GM12873 (cell line): ENCODE data around the gene PLEKHA5.

ENCODE experiments used
- TF ChIP-seq, protein P1 (sequence below): IDR thresholded peaks from 2 replicates; pipeline ENCODE4 v1.5.1; 2012; ENCODE audit warnings: low read depth, mild to moderate bottlenecking, moderate library complexity, low read length, control low read depth; ENCODE audit not compliant: insufficient read depth; ENCODE audit errors: missing control alignments

The PLEKHA5 gene

DNA sequence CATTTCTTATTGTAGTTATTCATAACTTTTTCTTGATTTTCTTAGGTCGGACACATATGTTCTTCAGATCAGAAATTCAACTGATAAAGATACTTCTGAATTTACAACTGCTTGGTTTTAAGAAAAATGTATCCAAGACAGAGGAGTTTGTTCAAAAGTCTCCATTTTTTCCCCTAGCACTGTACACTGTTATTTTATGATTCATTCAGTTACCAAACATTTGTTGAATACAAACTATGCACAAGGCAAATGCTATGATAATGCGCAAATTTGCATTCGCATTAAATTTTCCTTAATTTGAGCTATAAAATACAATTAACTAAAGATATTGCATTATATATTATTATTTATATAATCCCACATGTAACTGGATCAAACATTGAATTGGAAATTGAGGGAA, 10.1 kb upstream of the PLEKHA5 start:
- TF ChIP-seq, protein P1, sequence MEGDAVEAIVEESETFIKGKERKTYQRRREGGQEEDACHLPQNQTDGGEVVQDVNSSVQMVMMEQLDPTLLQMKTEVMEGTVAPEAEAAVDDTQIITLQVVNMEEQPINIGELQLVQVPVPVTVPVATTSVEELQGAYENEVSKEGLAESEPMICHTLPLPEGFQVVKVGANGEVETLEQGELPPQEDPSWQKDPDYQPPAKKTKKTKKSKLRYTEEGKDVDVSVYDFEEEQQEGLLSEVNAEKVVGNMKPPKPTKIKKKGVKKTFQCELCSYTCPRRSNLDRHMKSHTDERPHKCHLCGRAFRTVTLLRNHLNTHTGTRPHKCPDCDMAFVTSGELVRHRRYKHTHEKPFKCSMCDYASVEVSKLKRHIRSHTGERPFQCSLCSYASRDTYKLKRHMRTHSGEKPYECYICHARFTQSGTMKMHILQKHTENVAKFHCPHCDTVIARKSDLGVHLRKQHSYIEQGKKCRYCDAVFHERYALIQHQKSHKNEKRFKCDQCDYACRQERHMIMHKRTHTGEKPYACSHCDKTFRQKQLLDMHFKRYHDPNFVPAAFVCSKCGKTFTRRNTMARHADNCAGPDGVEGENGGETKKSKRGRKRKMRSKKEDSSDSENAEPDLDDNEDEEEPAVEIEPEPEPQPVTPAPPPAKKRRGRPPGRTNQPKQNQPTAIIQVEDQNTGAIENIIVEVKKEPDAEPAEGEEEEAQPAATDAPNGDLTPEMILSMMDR, result no peak

DNA sequence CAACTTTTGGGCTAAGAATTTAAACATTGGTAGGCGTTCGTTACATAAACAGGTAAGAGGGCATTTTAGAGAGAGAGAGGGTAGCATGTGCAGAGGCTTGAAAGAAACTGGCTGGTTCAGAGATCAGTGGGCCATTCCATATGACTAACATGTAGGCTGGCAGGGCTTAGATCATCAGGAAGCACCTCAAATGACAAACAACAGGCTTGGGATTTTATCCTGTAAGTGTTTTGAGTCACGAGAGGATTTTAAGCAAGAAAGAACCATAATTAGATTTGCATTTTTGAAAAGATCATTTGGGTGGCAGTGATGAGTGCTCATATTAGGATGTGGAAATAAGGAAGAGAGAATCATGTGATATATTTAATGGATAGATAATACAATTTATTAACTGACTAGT, 8.7 kb upstream of the PLEKHA5 start:
- TF ChIP-seq, protein P1, result no peak

DNA sequence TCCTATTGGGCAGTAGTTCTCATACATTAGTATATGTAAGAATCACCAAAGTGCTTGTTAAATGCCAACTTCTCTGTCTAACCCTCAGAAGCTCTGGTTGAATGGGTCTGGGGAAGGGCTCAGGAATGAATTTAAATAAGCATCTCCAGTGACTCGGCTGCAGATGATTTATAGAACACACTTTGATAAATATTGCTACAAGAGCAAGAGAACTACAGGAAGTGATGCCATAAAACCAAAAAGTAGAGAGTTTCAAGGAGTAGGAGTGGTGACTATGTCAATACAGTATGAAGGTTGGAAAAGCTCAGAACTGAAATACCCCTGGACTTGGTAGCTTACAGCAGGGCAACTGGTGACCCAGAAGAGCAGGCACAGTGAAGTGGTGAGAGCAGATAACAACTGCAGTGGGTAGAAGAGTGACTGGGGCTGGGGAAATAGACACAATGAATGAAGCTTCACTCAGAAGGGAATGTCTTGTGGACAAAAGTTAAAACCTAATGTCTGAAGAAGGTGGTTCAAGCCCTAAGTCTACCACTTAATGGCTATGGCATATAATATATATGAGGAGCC, 8.0 kb upstream of the PLEKHA5 start:
- TF ChIP-seq, protein P1, result no peak

DNA sequence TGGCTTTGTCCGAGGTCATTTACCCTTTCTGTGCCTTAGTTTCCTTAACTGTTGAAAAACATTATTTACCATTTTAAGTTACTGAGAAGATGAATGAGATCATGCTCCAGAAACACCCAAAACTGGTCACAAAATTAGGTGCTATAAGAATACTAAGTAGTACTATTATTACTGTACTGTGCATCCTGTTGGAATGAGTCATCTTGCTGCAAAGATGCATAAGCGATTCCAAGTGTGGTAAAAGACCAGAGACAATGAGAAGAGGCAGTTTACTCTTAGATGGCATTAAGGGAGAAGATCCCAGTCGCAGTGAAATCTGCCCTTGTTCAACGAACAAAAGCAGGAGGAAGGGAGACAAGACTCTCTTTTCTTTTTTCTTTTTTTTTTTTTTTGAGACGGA, 4.2 kb upstream of the PLEKHA5 start:
- TF ChIP-seq, protein P1, result no peak

DNA sequence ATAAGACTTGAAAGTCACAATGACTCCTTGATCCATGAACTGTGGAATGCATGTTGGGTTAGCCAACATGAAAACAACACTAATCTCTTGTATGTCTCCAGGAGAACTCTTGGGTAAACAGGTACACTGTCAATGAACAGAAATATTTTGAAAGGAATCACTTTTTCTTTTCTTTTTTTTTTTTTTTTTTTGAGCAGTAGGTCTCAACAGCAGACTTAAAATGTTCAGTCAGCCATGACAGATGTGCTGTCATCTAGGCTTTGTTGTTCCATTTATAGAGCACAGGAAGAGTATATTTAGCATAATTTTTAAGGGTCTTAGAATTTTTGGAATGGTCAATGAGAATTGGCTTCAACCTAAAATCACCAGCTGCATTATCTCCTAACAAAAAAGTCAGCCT, 2.3 kb upstream of the PLEKHA5 start:
- TF ChIP-seq, protein P1, result no peak

DNA sequence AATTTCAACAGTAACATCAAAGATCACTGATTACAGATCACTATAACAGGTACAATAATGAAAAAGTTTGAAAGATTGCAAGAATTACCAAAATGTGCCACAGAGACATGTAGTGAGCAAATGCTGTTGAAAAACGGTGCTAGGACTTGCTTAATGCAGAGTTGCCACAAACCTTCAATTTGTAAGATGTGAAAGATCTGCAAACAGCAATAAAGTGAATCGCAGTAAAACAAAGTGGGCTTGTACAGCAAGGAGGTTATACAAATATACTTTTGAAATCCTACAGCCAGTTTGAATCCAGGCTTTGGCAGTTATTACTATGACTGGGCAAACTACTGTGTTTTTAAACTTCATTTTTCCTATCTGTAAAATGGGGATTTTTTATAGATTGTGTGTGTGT, 1.0 kb upstream of the PLEKHA5 start:
- TF ChIP-seq, protein P1, result no peak

DNA sequence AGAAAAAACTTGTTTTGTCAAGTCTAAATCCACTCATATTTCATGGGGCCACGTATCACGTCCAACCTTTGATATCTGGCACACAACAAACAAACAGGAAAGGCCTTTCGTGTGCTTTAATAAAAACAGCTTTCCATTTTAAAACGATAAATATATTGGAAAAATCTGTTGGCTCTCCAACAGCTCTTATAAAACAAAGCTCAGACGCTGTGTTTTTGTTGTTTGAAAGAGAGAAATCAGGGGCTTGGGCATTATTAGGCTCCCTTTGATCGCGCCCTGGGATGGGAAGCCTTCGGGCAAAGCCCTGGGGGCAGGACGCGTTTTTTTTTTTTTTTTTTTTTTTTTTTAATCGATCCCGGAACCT, 429 bp upstream of the PLEKHA5 start:
- TF ChIP-seq, protein P1, result no peak
